AG10803 (cell line): ENCODE results near the gene ASTE1.

ENCODE experiments used
- DNase-seq: peaks from one replicate; pipeline ENCODE4 v3.0.0; 2010; ENCODE audit warnings: low read depth
- H3K4me3 ChIP-seq: 2 replicates; pipeline ENCODE4 v1.5.1; 2011; ENCODE audit warnings: mild to moderate bottlenecking, low read length, control low read depth
- CTCF ChIP-seq: conservative IDR thresholded peaks from 2 replicates; pipeline ENCODE4 v1.5.1; 2011; ENCODE audit warnings: mild to moderate bottlenecking, low read length, control low read depth, inconsistent platforms

Gene ASTE1

GRCh38 chr3:131026321-131027151 is at the start of gene ASTE1, which contains the start of gene NEK11:
Gene ASTE1 (minus strand): TSS chr3:131026825. CDS start chr3:131025306, 1,519 bp downstream.
Gene NEK11 (plus strand): TSS chr3:131026877. CDS start chr3:131029709, 2,832 bp downstream.
- TF ChIP-seq CTCF = no peak
- DNase-seq = peak; percentile 86
- peak within 1 kb of the TSS; percentile 86 for H3K4me3 ChIP-seq

GRCh38 chr3:131075632-131076328 is 49.2 kb upstream of the ASTE1 start:
- no peak for DNase-seq
- no peak overlapping the region for H3K4me3 ChIP-seq
- no peak for TF ChIP-seq CTCF

GRCh38 chr3:131072845-131073244 is 46.2 kb upstream of the ASTE1 start:
- no peak overlapping the region for H3K4me3 ChIP-seq
- no peak for TF ChIP-seq CTCF
- peak; percentile 50 for DNase-seq

GRCh38 chr3:131072099-131072559 is 45.5 kb upstream of the ASTE1 start:
- peak; percentile 19 for DNase-seq
- no peak overlapping the region for H3K4me3 ChIP-seq
- TF ChIP-seq CTCF = no peak

GRCh38 chr3:131067983-131068382 is 41.4 kb upstream of the ASTE1 start:
- no peak overlapping the region for H3K4me3 ChIP-seq
- no peak for TF ChIP-seq CTCF
- no peak for DNase-seq

GRCh38 chr3:131053043-131053859 is 26.6 kb upstream of the ASTE1 start:
- TF ChIP-seq CTCF = peak; percentile 40
- DNase-seq = peak; percentile 11
- H3K4me3 ChIP-seq = no peak overlapping the region
